Erythroblast (primary cell): ENCODE results near the gene BRSK1.
A peak's percentile ranks its signal among the peaks of the same experiment; 100 is the strongest.

Experiments
- DNase-seq, 2 experiments: peaks; one replicate each; lab custom pipeline; 2025; lab: John Stamatoyannopoulos, UW
- GATA1 ChIP-seq: IDR thresholded peaks from 2 replicates; pipeline ENCODE4 v1.6.1; 2011; ENCODE audit warnings: low read depth, mild to moderate bottlenecking, control low read depth, low read length, moderate library complexity
- POLR2A ChIP-seq: IDR thresholded peaks from 2 replicates; pipeline ENCODE4 v1.6.1; 2011; ENCODE audit warnings: mild to moderate bottlenecking, low read length

The BRSK1 gene

GRCh38 chr19:55249841-55250240 lies 34.0 kb upstream of the BRSK1 start:
- no peak for DNase-seq
- no peak for TF ChIP-seq POLR2A
- TF ChIP-seq GATA1 = no peak

- TF ChIP-seq GATA1 (no peak), POLR2A (no peak)
- DNase-seq = no peak
Measured at GRCh38 chr19:55250262-55251036, 33.3 kb upstream of the BRSK1 start.

- no peak for TF ChIP-seq POLR2A
- TF ChIP-seq GATA1 = no peak
- DNase-seq = peak in 1 of 2 experiments; percentile 44
Measured at GRCh38 chr19:55251341-55252081, 32.3 kb upstream of the BRSK1 start.

DNA sequence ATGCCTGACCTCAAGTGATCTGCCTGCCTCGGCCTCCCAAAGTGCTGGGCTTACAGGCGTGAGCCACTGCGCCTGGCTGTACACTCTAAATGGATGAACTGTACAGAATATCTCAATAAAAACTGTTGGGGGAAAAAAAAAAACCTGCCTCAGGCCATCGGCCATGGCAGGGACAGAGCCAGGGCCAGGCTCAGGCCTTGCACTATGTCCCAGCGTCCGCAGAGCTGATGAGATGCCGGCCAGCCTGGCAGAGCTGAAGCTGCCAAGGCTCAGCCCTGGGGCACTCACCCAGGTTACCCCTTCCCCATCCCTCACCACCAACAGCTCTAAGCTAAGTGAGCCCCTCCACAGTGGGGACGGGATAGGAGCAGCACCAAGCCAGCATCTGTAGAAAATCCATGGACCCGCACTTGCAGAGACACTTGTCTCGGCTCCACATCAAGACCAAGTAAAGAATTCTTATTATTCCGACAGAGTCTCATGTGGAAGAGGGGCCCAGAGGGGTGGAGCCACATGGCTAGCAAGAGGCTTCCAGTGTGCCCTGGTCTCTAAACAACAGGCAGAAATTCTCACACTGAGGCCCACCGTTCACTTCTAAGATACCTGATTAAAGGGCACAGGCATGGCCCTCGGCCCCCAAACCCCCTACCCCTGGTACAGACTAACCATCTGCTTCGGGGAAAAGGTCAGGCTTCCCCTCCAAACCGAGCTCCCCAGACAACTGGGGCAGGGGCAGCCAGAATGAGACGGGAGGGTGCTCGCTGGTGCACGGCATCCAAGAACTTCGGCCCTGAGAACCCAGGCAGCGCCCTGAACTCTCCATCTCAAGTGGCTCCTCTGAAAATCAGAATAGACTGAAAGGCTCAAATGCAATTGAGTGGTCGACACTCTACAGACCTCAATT lies 30.8 kb upstream of the BRSK1 start:
- DNase-seq = no peak
- TF ChIP-seq GATA1 = no peak
- TF ChIP-seq POLR2A = no peak

- no peak for TF ChIP-seq GATA1
- TF ChIP-seq POLR2A = no peak
- peak; percentile 40 to 53 for DNase-seq
Measured at GRCh38 chr19:55253842-55254624, 29.8 kb upstream of the BRSK1 start.

DNA sequence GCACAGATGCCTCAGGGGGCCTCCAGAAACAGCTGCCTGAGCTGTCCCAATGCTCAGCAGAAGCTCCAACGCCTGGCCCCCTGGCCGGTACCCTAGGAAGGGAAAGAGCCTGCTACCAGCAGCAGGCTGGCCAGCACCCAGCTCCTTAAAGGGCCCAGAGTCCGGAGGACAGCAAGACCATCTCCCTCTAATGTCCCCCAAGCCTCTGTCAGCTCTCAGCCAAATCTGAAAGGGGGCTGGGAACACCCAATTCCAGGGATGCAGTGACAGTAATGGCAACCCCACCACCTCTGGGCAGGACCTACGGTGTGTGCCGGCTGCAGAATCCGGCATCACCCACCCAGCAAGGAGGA lies 29.2 kb upstream of the BRSK1 start:
- DNase-seq = peak; percentile 40 to 52
- TF ChIP-seq POLR2A = no peak
- no peak for TF ChIP-seq GATA1

GRCh38 chr19:55255618-55256423 lies 28.0 kb upstream of the BRSK1 start:
- no peak for TF ChIP-seq GATA1
- TF ChIP-seq POLR2A = no peak
- DNase-seq = peak; percentile 18 to 45

GRCh38 chr19:55256562-55257460 lies 27.0 kb upstream of the BRSK1 start:
- TF ChIP-seq POLR2A (no peak), GATA1 (no peak)
- DNase-seq = peak; percentile 44 to 57

DNA sequence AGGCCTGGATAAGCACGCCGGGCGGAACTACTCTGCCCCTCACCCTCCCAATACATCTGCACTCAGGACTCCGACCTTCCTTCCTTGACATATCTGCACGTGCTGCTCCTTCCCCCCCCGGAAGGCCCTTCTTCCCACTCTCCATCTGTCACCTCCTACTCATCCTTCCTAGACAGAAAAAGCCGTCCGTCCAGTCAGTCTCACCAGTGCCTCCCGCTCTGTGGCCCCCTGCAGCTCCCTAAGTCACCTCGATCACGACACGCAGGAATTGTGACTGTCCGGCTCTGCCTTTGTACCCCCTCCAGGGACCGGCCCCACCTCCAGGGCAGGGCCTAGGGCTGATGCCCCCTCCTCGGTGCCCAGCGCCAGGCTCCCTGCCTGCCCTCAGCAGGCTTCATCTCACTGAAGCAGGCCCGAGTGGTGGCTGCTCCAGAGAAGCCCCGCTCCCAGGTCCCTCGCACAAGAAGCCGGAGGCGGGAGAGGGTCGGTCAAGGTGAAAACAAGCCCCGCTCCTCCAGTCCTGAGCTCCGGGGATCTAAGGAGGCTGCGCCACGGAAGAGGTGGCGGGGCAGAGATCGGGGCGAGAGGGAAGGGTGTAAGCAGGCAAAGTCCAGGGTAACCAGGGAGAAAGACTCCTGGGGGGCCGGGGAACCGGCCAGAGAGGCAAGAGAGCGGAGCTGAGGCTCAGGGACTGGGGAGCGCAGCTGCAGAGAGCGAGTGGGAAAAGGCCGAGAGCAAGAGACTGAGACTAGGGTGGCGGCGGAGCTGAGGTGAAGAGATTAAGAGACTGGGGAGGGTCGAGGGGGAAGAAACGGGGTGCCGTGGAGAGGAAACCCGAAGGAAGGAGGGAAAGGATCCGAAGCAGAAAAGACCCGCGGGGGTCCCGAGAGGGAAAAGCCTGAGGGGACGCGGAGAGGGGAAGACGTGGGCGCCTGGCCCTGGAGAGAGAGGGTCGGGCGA lies 26.1 kb upstream of the BRSK1 start:
- TF ChIP-seq POLR2A = no peak
- TF ChIP-seq GATA1 = no peak
- DNase-seq = peak; percentile 50 to 66

DNA sequence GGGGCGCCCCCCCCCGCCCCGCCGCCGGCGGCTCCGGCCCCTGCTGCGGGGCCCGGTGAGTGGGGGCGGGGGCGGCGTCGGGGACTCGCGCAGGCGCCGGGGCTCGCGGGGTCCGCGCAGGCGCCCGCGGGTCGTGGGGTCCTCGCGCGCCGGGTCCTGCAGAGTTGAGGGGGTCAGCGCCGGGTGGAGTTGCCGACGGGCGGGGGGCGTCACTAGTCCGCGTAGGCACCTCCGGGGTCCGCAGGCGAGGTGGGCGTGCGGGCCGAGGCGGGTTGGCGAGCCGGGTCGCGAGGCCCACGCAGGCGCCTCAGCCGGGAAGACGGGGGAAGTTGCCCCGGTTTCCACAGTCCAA lies 25.3 kb upstream of the BRSK1 start:
- TF ChIP-seq GATA1 (no peak), POLR2A (no peak)
- DNase-seq = peak in 1 of 2 experiments; percentile 78
